Ammon's horn (tissue), 1 donor: Measurements from ENCODE around the gene CRLF1.
"Not testable (repeated sequence)": the region's sequence is repeated elsewhere in the genome, so short reads cannot be mapped to it uniquely, and the experiment has no call there.

Experiments used
- DNase-seq: peaks from one replicate; pipeline ENCODE4 v3.0.0-alpha.2; 2016; ENCODE audit warnings: low spot score

CRLF1 gene

GRCh38 chr19:18592732-18593131 lies 13.9 kb downstream of the CRLF1 start:
- not testable (repeated sequence) for DNase-seq

GRCh38 chr19:18591735-18592385 lies 14.7 kb downstream of the CRLF1 start:
- DNase-seq = no peak

GRCh38 chr19:18590273-18591272 lies 16.0 kb downstream of the CRLF1 start:
- peak; percentile 94 for DNase-seq

- peak; percentile 45 for DNase-seq
Observed at GRCh38 chr19:18589380-18590272, 17.0 kb downstream of the CRLF1 start.

GRCh38 chr19:18588611-18589379 lies 17.8 kb downstream of the CRLF1 start, which contains the start of gene REX1BD:
TSS of gene REX1BD (plus strand) at chr19:18588798. CDS start at chr19:18588802, 4 bp downstream.
- peak; percentile 86 for DNase-seq

- DNase-seq = no peak
Observed at GRCh38 chr19:18587962-18588610, 18.5 kb downstream of the CRLF1 start.

- no peak for DNase-seq
Observed at GRCh38 chr19:18587561-18587960, 19.0 kb downstream of the CRLF1 start.

GRCh38 chr19:18586306-18586705 lies 20.3 kb downstream of the CRLF1 start:
- DNase-seq = no peak

GRCh38 chr19:18580311-18580710 lies 26.3 kb downstream of the CRLF1 start:
- no peak for DNase-seq

- no peak for DNase-seq
Observed at GRCh38 chr19:18577365-18577914, 29.2 kb downstream of the CRLF1 start.

GRCh38 chr19:18576383-18576782 lies 30.2 kb downstream of the CRLF1 start:
- no peak for DNase-seq

- DNase-seq = no peak
Observed at GRCh38 chr19:18574691-18575291, 31.8 kb downstream of the CRLF1 start.

- DNase-seq = peak; percentile 96
Observed at GRCh38 chr19:18571564-18572344, 34.8 kb downstream of the CRLF1 start, which contains the start of gene UBA52. TSS of gene UBA52 (plus strand) at chr19:18571857. CDS start at chr19:18573301, 1,444 bp downstream.

- no peak for DNase-seq
Observed at GRCh38 chr19:18568367-18568766, 38.2 kb downstream of the CRLF1 start.

GRCh38 chr19:18566953-18567352 lies 39.6 kb downstream of the CRLF1 start:
- DNase-seq = no peak

GRCh38 chr19:18562086-18562485 lies 44.5 kb downstream of the CRLF1 start:
- no peak for DNase-seq

GRCh38 chr19:18559685-18560084 lies 46.9 kb downstream of the CRLF1 start:
- DNase-seq = no peak

GRCh38 chr19:18558604-18559003 lies 48.0 kb downstream of the CRLF1 start:
- DNase-seq = no peak

- no peak for DNase-seq
Observed at GRCh38 chr19:18558202-18558555, 48.4 kb downstream of the CRLF1 start.
